ENCODE data around the gene ZC3H12D.

DNA sequence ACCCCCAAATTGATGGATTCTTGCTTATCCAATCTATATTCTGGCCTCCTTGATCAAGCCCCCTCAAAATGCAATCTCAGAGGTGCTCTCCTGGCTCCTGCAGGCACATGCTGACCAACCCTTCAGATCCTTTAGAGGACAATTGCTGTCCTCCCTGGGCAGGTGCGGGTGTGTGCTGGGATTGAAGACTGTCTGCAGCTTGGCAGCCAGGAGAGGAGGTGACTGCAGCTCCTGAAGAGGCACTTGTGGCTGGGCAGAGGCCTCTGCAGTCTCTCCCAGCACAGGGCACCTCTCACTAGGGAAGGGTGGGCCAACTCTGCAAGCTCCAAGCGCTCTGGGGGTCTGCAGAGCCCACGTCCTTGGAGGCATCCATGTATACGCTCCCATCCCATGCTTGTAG lies 56.2 kb downstream of the ZC3H12D start:
- TF ChIP-seq, protein P1, sequence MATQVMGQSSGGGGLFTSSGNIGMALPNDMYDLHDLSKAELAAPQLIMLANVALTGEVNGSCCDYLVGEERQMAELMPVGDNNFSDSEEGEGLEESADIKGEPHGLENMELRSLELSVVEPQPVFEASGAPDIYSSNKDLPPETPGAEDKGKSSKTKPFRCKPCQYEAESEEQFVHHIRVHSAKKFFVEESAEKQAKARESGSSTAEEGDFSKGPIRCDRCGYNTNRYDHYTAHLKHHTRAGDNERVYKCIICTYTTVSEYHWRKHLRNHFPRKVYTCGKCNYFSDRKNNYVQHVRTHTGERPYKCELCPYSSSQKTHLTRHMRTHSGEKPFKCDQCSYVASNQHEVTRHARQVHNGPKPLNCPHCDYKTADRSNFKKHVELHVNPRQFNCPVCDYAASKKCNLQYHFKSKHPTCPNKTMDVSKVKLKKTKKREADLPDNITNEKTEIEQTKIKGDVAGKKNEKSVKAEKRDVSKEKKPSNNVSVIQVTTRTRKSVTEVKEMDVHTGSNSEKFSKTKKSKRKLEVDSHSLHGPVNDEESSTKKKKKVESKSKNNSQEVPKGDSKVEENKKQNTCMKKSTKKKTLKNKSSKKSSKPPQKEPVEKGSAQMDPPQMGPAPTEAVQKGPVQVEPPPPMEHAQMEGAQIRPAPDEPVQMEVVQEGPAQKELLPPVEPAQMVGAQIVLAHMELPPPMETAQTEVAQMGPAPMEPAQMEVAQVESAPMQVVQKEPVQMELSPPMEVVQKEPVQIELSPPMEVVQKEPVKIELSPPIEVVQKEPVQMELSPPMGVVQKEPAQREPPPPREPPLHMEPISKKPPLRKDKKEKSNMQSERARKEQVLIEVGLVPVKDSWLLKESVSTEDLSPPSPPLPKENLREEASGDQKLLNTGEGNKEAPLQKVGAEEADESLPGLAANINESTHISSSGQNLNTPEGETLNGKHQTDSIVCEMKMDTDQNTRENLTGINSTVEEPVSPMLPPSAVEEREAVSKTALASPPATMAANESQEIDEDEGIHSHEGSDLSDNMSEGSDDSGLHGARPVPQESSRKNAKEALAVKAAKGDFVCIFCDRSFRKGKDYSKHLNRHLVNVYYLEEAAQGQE (IDR thresholded peaks at IDR 0.05; ENCODE audit: low read depth, low read length): no peak
- TF ChIP-seq, protein P2, sequence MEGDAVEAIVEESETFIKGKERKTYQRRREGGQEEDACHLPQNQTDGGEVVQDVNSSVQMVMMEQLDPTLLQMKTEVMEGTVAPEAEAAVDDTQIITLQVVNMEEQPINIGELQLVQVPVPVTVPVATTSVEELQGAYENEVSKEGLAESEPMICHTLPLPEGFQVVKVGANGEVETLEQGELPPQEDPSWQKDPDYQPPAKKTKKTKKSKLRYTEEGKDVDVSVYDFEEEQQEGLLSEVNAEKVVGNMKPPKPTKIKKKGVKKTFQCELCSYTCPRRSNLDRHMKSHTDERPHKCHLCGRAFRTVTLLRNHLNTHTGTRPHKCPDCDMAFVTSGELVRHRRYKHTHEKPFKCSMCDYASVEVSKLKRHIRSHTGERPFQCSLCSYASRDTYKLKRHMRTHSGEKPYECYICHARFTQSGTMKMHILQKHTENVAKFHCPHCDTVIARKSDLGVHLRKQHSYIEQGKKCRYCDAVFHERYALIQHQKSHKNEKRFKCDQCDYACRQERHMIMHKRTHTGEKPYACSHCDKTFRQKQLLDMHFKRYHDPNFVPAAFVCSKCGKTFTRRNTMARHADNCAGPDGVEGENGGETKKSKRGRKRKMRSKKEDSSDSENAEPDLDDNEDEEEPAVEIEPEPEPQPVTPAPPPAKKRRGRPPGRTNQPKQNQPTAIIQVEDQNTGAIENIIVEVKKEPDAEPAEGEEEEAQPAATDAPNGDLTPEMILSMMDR (IDR thresholded peaks at IDR 0.05): no peak
- no peak for TF ChIP-seq POLR2AphosphoS5 (IDR thresholded peaks at IDR 0.05; ENCODE audit: low read depth, low read length)
- TF ChIP-seq RAD21 (IDR thresholded peaks at IDR 0.05; ENCODE audit: low read length): no peak
- TF ChIP-seq RCOR1 (IDR thresholded peaks at IDR 0.05; ENCODE audit: low read length): no peak
- no peak for TF ChIP-seq EP300 (IDR thresholded peaks at IDR 0.05; ENCODE audit: borderline replicate concordance in 1 of 2, low read depth in 1 of 2, low read length in 1 of 2)
- no peak for TF ChIP-seq YY1 (IDR thresholded peaks at IDR 0.05; ENCODE audit: low read depth)
- TF ChIP-seq, protein P3, sequence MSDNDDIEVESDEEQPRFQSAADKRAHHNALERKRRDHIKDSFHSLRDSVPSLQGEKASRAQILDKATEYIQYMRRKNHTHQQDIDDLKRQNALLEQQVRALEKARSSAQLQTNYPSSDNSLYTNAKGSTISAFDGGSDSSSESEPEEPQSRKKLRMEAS (IDR thresholded peaks at IDR 0.05; ENCODE audit: low read depth): no peak
- TF ChIP-seq TEAD4 (IDR thresholded peaks at IDR 0.05; ENCODE audit: borderline replicate concordance, insufficient read depth): no peak
- TF ChIP-seq MXI1 (IDR thresholded peaks at IDR 0.05; ENCODE audit: low read depth, low read length): no peak
- TF ChIP-seq, protein P4, sequence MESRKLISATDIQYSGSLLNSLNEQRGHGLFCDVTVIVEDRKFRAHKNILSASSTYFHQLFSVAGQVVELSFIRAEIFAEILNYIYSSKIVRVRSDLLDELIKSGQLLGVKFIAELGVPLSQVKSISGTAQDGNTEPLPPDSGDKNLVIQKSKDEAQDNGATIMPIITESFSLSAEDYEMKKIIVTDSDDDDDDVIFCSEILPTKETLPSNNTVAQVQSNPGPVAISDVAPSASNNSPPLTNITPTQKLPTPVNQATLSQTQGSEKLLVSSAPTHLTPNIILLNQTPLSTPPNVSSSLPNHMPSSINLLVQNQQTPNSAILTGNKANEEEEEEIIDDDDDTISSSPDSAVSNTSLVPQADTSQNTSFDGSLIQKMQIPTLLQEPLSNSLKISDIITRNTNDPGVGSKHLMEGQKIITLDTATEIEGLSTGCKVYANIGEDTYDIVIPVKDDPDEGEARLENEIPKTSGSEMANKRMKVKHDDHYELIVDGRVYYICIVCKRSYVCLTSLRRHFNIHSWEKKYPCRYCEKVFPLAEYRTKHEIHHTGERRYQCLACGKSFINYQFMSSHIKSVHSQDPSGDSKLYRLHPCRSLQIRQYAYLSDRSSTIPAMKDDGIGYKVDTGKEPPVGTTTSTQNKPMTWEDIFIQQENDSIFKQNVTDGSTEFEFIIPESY (IDR thresholded peaks at IDR 0.05; ENCODE audit: borderline replicate concordance, low read depth): no peak
- TF ChIP-seq, protein P5, sequence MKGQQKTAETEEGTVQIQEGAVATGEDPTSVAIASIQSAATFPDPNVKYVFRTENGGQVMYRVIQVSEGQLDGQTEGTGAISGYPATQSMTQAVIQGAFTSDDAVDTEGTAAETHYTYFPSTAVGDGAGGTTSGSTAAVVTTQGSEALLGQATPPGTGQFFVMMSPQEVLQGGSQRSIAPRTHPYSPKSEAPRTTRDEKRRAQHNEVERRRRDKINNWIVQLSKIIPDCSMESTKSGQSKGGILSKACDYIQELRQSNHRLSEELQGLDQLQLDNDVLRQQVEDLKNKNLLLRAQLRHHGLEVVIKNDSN (IDR thresholded peaks at IDR 0.05; ENCODE audit: borderline replicate concordance, low read depth): no peak
